ENCODE results near the gene GSDMA.

- TF ChIP-seq CTCF (IDR thresholded peaks at IDR 0.05; ENCODE audit: low read depth, low read length) (no peak), EZH2phosphoT487 (IDR thresholded peaks at IDR 0.05; ENCODE audit: low read depth) (no peak)
Observed at GRCh38 chr17:39921323-39921722, 41.5 kb upstream of the GSDMA start.
